Measurements from ENCODE around the gene ZFP1. TPM values are rescaled to one million over a fixed set of nuclear protein-coding genes. Genes with fewer than 3 reads are reported as not detected.

ZFP1 gene
- total RNA-seq, 2 experiments from 2014 or later: 14.8 to 17.3 TPM

GRCh38 chr16:75113541-75114121, 34.7 kb upstream of the ZFP1 start:
- POLR2A ChIA-PET: no interaction called here
- Mint-ChIP-seq H3K9me3 (ENCODE audit: low read depth) (no peaks in the 10 kb centered on the region), H3K27me3 (peaks cover 6% of the 10 kb centered on the region), H3K4me1 (peaks cover 41% of the 10 kb centered on the region), H3K27ac (no peak overlapping the region), H3K36me3 (ENCODE audit: low read depth) (peaks cover 7% of the 10 kb centered on the region), H3K4me3 (no peak overlapping the region)
- intact Hi-C loops (cut with DNase I, micrococcal nuclease): loop anchor here (5.0 to 10.0 kb wide), 2 partner anchors 176 to 409 kb away; partner anchors contain the start of gene MLKL (in 1 of the 2)
- DNase-seq (no peak), ATAC-seq (no peak)
- CTCF ChIA-PET: interaction anchor here (0.5 to 6.7 kb wide), 4 partner anchors 107 to 628 kb away, joined by 3 to 114 read pairs (median 3); partner anchors contain the start of gene ZNRF1

DNA sequence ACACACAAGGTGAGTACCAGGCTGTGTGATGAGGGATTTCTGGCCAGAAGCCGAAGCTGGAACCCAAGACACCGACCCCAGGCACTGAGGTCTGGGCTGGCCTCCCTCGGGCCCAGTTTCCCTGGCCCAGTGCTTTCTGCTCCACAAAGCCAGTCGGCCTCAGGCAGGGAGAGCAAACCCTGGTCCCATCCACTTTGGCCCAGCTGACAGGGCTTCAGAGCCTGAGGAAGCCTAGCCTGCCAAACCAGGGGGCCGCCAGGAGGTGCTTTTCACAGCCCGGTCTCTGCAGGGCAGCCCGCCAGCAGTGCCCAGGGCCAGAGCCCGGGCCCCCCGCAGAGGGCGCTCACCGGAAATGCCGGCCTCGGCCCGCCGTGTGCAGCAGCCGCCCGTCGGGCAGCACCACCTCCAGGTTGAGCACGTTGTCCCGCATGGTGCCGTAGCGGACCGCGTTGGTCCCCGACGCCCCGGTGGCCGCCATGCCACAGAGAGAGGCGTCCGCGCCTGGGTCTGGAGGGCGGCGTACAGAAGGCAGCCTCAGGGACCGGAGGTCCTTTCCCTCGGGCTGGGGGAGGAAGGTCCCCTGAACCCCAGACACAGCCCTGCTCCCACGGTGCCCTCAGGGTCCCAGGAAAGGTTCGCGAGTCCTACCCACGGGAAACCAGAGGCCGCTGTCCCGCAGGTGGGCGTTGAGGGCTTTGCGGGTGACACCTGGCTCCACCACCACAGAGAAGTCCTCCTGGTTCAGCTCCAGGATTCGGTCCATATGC, 34.0 kb upstream of the ZFP1 start:
- ChIA-PET CTCF (no interaction called here), POLR2A (no interaction called here)
- H3K4me3 Mint-ChIP-seq: no peak overlapping the region
- DNase-seq: no peak
- H3K36me3 Mint-ChIP-seq (ENCODE audit: low read depth): peaks cover 2% of the 10 kb centered on the region
- H3K27me3 Mint-ChIP-seq: peaks cover 6% of the 10 kb centered on the region
- ATAC-seq: no peak
- peaks cover 34% of the 10 kb centered on the region for H3K4me1 Mint-ChIP-seq
- no peak overlapping the region for H3K27ac Mint-ChIP-seq
- intact Hi-C loops (cut with DNase I, micrococcal nuclease): loop anchor here (5.0 to 10.0 kb wide), 2 partner anchors 177 to 410 kb away; partner anchors contain the start of gene MLKL (in 1 of the 2)
- H3K9me3 Mint-ChIP-seq (ENCODE audit: low read depth): no peaks in the 10 kb centered on the region

DNA sequence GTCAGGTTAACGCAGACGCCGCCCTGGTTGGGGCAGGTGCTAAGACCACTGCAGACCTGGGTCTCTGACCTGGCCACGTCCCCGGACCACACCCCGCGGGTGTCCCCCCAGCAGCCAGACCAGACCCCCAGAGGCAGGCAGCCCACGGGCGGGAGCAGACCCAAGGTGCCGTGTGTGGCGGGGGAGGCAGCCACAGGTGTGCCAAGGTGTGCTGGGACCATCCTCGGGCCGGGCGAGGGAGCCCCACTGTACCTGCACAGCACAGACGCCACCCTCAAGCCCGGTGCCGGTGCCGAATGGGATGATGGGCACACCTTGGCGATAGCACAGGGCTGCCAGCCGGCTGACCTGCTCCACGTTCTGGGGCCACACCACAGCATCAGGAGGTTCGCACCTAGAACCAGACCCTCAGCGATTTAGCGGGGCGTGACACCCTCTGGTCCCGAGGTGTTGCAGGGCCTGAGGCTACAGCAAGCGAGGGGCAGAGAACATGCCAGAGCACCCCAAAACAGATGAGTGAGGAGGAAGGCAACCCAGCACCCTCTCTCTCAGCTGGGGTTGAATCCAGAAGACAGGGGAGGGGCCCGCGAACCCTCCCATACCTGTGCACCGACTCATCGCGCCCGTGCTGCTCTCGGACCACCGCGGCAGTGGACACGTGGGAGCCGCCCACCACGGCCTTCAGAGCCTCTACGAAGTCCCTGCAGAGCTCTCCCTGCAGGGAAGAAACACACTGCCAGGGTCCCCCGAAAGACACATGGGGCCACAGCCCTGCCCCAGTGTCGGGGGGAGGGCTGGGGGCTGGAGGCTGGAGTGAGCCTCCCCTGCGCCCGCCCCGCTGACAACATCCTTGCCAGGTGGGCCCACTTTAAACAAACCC, 33.1 kb upstream of the ZFP1 start:
- no peak for ATAC-seq
- POLR2A ChIA-PET: no interaction called here
- Mint-ChIP-seq H3K9me3 (ENCODE audit: low read depth) (no peaks in the 10 kb centered on the region), H3K27ac (no peak overlapping the region), H3K4me3 (no peak overlapping the region), H3K36me3 (ENCODE audit: low read depth) (no peaks in the 10 kb centered on the region), H3K4me1 (peaks cover 26% of the 10 kb centered on the region), H3K27me3 (peaks cover 6% of the 10 kb centered on the region)
- no peak for DNase-seq
- CTCF ChIA-PET: interaction anchor here (0.6 kb wide), 1 partner anchor 349 kb away, joined by 3 read pairs; no protein-coding TSS in a partner anchor
- intact Hi-C loops (cut with DNase I, micrococcal nuclease): loop anchor here (5.0 to 10.0 kb wide), 2 partner anchors 178 to 410 kb away; partner anchors contain the start of gene MLKL (in 1 of the 2)

DNA sequence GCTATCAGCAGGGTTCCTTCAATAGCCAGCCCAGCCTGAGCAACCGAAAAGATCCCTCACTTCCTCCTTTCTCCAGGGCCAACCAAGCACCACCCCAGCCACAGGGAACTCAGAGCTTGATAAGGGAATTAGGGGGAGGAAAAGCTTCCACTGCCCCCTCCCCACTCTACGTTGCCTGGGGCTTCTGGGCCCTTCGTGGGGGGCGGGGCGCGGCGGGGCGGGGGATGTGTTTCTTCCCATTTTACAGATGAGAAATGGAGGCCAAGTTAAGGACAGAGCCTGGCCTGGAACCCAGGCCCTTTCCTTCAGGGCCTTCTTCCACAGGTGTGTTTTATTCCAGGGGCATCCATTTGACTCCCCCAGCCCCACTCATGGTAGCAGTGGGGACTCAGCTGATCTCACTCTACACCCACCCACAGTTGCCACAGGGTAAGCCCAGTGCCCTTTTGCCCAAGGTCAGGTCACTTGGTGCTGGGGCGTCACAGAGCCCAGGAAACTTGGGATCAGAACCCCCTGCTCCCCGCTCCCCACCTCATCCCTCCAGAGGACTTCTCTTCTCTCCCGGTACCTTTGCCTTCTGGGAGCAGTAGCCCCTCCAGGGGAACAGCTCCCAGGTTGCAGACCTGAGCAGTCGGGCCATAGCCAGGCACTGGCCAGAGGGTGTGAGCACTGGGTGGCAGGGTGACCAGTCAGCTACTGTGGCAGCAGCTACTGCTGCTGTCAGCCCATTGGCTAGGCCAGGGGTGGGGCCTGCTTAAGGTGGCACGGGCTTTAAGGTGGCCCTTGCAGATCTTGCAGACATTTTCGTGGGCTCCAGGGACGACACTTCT, 32.0 kb upstream of the ZFP1 start, which contains the start of gene LDHD:
LDHD (minus strand) TSS at position 700 of the 830 bp plus-strand sequence; CDS start at position 640, 60 bp downstream.
- DNase-seq: no peak
- ChIA-PET POLR2A (no interaction called here), CTCF (no interaction called here)
- Mint-ChIP-seq H3K27me3 (peaks cover 6% of the 10 kb centered on the region), H3K4me1 (peaks cover 14% of the 10 kb centered on the region), H3K36me3 (ENCODE audit: low read depth) (no peaks in the 10 kb centered on the region), H3K9me3 (ENCODE audit: low read depth) (peaks cover under 1% of the 10 kb centered on the region), H3K27ac (no peak within 1 kb of the TSS), H3K4me3 (no peak within 1 kb of the TSS)
- intact Hi-C loops (cut with DNase I, micrococcal nuclease): loop anchor here in 1 of 2 experiments (10.0 kb wide), 1 partner anchor 411 kb away; the partner anchor contains the start of gene MLKL
- ATAC-seq: no peak

- DNase-seq (no peak), ATAC-seq (no peak)
- CTCF ChIA-PET: no interaction called here
- Mint-ChIP-seq H3K4me1 (peaks cover 9% of the 10 kb centered on the region), H3K36me3 (ENCODE audit: low read depth) (no peaks in the 10 kb centered on the region), H3K27ac (no peak overlapping the region), H3K27me3 (peaks cover 6% of the 10 kb centered on the region), H3K9me3 (ENCODE audit: low read depth) (peaks cover 5% of the 10 kb centered on the region), H3K4me3 (no peak overlapping the region)
- intact Hi-C loops (cut with DNase I, micrococcal nuclease): loop anchor here in 1 of 2 experiments (10.0 kb wide), 1 partner anchor 412 kb away; the partner anchor contains the start of gene MLKL
- POLR2A ChIA-PET: no interaction called here
Observed at GRCh38 chr16:75116911-75117245, 31.4 kb upstream of the ZFP1 start.

DNA sequence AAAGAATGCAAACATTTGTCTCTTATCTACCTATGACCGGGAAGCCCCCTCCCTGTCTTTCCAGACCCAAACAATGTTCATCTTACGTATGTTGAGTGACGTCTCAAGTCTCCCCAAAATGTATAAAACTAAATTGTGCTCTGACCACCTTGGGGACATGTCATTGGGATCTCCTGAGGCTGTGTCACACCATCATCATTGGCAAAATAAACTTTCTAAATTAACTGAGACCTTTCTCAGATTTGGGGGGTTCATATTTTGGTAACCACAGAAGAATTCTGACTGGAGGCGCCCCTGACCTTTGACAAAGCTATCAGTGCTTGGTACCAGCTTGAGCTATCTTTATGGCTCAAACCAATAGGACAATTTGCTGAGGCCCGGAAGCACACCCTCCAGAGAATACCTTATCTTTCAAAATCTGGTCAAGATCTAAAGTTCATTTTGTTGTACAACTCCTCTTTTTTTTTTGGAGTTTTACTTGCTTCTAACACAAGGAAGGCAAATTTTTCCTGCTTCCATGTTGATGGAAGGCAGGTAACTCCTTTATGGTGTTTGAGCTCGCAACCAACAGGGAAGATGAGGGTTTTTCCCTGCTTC, 29.3 kb upstream of the ZFP1 start:
- DNase-seq (no peak), ATAC-seq (no peak)
- Mint-ChIP-seq H3K36me3 (ENCODE audit: low read depth) (no peaks in the 10 kb centered on the region), H3K27me3 (no peaks in the 10 kb centered on the region), H3K9me3 (ENCODE audit: low read depth) (peaks cover 11% of the 10 kb centered on the region), H3K4me1 (peaks cover 2% of the 10 kb centered on the region), H3K4me3 (no peak overlapping the region), H3K27ac (no peak overlapping the region)
- intact Hi-C loops (cut with DNase I, micrococcal nuclease): loop anchor here in 1 of 2 experiments (10.0 kb wide), 1 partner anchor 414 kb away; the partner anchor contains the start of gene MLKL
- ChIA-PET CTCF (interaction anchor here (0.8 to 3.1 kb wide), 3 partner anchors 8 to 134 kb away, joined by 3 to 11 read pairs (median 7); partner anchors contain the start of gene WDR59), POLR2A (no interaction called here)

DNA sequence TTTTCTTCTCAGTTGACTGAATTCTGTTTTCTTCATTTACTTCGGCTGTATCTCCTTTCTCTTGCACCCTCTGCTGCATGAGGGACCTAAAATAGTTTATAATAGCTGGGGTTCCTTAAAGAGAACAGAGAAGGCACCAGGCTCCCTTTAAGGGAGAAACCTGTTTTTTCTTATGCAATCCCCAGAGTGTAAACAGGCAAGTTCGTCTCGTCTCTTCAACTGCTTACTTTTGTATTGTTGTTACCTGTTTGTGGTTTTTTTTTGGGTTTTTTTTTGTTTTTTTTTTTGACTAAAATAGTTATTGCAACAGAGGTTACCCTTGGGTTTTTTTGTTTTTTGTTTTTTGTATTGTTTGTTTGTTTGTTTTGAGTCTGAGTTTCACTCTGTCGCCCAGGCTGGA, 28.1 kb upstream of the ZFP1 start:
- peaks cover 2% of the 10 kb centered on the region for H3K4me1 Mint-ChIP-seq
- intact Hi-C loops (cut with DNase I, micrococcal nuclease): no loop called here
- ChIA-PET POLR2A (no interaction called here), CTCF (interaction anchor here (0.8 to 3.1 kb wide), 2 partner anchors 11 to 80 kb away, joined by 3 to 11 read pairs; no protein-coding TSS in a partner anchor)
- peaks cover 11% of the 10 kb centered on the region for H3K9me3 Mint-ChIP-seq (ENCODE audit: low read depth)
- H3K27me3 Mint-ChIP-seq: no peaks in the 10 kb centered on the region
- no peaks in the 10 kb centered on the region for H3K36me3 Mint-ChIP-seq (ENCODE audit: low read depth)
- no peak for DNase-seq
- no peak overlapping the region for H3K27ac Mint-ChIP-seq
- H3K4me3 Mint-ChIP-seq: no peak overlapping the region
- no peak for ATAC-seq

- ATAC-seq (no peak), DNase-seq (no peak)
- Mint-ChIP-seq H3K4me1 (no peaks in the 10 kb centered on the region), H3K27me3 (no peaks in the 10 kb centered on the region), H3K4me3 (no peak overlapping the region), H3K36me3 (ENCODE audit: low read depth) (no peaks in the 10 kb centered on the region), H3K27ac (no peak overlapping the region), H3K9me3 (ENCODE audit: low read depth) (peaks cover 11% of the 10 kb centered on the region)
- intact Hi-C loops (cut with DNase I, micrococcal nuclease): no loop called here
- ChIA-PET POLR2A (interaction anchor here (0.6 kb wide), 1 partner anchor 170 kb away, joined by 3 read pairs; no protein-coding TSS in a partner anchor), CTCF (interaction anchor here (1.0 kb wide), 1 partner anchor 11 kb away, joined by 10 read pairs; no protein-coding TSS in a partner anchor)
Observed at GRCh38 chr16:75121949-75122568, 26.3 kb upstream of the ZFP1 start.

DNA sequence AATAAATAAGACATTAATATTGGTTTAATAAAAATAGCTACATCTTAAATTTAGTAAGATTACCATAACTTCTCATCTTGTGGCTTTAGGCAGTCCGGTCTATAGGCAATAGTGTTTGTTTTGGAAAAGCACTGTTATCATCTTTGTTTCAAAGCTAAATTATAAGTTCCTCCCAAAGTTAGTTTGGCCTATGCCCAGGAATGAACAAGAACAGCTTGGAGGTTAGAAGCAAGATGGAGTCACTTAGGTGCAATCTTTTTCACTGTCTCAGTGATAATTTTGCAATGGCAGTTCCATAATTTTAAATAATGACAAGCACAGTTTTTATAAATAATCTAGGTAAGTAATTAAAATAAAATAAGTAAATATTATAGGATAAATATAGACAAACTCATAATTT, 25.7 kb upstream of the ZFP1 start:
- ATAC-seq (no peak), DNase-seq (no peak)
- intact Hi-C loops (cut with DNase I, micrococcal nuclease): no loop called here
- H3K27me3 Mint-ChIP-seq: no peaks in the 10 kb centered on the region
- H3K36me3 Mint-ChIP-seq (ENCODE audit: low read depth): no peaks in the 10 kb centered on the region
- no peak overlapping the region for H3K4me3 Mint-ChIP-seq
- peaks cover 11% of the 10 kb centered on the region for H3K9me3 Mint-ChIP-seq (ENCODE audit: low read depth)
- H3K27ac Mint-ChIP-seq: no peak overlapping the region
- ChIA-PET CTCF (no interaction called here), POLR2A (interaction anchor here (0.6 kb wide), 1 partner anchor 171 kb away, joined by 3 read pairs; no protein-coding TSS in a partner anchor)
- no peaks in the 10 kb centered on the region for H3K4me1 Mint-ChIP-seq
